Mesenteric fat pad (tissue), 1 donor: ENCODE measurements around the gene HOXB6. TPM values are rescaled to one million over a fixed set of nuclear protein-coding genes. Genes with fewer than 3 reads are reported as not detected.
A peak's percentile ranks its signal among the peaks of the same experiment; 100 is the strongest.

Experiments
- DNase-seq: peaks from one replicate; pipeline ENCODE4 v3.0.0-alpha.2; 2020; ENCODE audit warnings: low spot score
- total RNA-seq: library from RNA; stranded (reverse); fragmentation: NEBNext Ultra II Directional; extraction: Animal tissue kit (Norgen Biotek cat#: 25700); gene quantifications from one replicate; pipeline ENCODE4 v1.2.1, GENCODE V29; 2021
- donor health status: DM: yes; HTN: yes; CAD: no.

Gene HOXB6
- total RNA-seq, 1 donor from 2014 or later: 8.9 TPM

DNA sequence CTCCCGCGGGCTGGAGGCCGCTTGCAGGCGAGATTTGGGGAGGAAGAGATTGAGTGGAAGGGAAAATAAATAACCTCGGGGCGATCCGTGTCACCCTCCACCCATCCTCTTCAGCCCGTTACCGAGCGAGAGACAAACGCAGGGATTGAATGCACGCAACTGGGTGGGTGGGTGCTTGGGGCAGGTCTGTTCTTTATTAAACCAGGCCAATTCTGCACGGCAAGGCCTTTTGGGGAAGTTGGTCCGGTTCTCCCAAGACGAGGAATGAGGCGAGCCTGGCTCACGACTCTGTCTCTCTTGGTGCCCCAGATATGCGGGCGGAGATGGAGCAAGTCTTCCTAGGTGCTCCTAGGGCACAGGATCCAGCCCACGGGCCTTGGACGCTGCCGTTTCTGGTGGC, 6.4 kb upstream of the HOXB6 start:
- DNase-seq: no peak

DNA sequence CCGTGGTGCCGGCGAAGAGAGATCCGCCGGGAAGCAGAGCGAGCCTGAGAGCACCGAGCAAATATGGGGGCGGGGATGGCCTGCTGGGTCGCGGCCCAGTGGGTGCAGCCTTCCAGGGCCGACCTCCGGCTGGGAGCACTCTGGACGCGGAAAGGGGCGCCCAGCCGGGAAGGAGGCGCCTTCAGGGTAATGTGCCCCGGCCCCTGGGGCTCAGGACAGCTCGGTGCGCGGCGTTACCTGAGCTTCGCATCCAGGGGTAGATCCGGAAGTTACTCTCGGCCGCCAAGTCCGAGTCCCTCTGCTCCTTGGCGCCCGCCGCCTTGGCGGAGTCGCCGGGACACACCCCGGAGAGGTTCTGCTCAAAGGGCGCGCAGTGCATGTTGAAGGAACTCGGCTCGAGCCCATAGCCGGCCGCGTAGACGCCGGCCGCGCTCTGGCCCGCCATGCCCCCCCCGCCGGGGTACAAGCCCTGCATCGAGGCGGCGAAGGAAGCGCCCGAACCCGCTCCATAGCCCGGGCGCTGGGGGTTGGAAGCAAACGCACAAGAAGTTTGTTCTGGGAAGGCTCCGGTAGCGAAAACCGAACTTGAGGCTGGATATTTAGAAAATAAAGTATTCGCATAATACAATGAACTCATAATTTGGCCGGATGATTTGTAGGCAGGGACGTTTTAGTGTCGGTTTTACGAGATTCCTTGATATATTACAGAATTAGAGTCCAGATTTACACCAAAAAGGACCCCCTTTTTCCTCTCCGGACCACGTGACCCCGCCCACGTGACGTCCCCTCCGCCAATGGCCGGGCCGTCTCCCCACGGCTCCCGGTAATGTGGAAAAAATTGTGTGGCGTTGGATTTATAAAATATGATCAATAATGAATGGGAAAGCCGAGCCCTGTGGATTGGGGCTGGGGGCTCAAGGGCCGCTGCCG, 5.8 kb upstream of the HOXB6 start, which contains the start of gene HOXB7:
Gene HOXB7, minus strand, starts transcription at position 736 of the 930 bp plus-strand sequence. Its CDS starts 99 bp downstream, at position 637.
- no peak for DNase-seq

DNA sequence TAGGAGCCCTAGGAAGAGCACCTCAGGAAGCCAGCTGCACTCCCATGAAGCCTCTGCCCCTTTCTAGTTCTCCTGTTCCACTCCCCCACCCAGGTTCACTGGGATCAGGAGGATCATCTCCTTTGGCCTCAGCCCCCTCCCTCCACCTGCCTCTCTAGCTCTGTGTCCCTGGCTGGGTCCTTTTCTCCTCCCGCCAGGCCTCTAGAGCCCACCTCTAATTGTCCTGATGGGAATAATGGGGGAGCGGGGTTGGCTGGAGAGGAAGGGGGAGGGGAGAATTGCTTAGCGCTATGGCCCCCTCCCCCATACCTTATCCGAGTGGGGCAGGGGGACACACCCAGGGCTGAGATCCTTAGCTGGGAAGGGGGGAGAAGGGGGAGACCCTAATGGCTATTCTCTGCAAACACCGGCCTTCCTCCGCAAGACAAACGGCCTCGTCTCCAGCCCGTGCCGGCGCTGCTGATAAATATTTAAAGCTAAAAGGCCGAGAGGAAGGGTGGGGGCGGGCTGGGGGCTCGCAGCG, 5.0 kb upstream of the HOXB6 start:
- no peak for DNase-seq

DNA sequence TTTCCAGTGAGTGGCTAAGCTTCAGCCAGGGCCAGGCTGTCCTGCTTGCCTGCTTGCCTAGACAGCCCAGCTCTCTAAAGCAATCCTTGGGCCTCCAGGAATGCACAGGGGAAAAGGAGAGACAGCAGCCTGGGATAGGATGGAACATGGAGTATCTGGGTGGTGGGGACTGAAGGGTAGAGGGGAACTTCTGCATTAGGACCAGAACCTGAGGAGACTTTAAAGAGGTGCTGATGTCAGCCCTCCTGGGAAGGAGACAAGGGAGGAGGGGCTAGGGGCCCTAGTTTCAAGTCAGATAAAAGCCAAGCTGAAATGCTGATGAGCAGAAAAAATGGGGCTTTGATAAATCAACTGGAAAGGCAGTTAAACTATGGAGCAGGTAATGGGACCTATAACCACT, 4.2 kb upstream of the HOXB6 start:
- DNase-seq: no peak

DNA sequence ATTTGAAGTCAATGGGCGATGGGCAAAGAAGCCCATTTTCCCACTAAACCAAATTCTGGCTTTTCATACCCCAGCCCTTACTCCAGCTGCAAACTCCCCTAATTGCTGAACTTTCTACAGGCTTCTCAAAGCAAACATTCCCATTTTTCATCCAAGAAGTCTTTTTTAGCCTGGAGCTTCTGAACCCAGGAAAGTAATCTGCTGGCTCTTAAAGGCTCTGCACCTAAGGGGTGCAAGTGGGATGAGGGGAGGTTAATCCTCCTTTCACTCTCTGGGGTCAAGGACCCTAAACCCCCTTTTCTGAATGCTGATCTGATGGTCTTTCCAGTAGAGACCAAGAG, 3.7 kb upstream of the HOXB6 start:
- DNase-seq: no peak

DNA sequence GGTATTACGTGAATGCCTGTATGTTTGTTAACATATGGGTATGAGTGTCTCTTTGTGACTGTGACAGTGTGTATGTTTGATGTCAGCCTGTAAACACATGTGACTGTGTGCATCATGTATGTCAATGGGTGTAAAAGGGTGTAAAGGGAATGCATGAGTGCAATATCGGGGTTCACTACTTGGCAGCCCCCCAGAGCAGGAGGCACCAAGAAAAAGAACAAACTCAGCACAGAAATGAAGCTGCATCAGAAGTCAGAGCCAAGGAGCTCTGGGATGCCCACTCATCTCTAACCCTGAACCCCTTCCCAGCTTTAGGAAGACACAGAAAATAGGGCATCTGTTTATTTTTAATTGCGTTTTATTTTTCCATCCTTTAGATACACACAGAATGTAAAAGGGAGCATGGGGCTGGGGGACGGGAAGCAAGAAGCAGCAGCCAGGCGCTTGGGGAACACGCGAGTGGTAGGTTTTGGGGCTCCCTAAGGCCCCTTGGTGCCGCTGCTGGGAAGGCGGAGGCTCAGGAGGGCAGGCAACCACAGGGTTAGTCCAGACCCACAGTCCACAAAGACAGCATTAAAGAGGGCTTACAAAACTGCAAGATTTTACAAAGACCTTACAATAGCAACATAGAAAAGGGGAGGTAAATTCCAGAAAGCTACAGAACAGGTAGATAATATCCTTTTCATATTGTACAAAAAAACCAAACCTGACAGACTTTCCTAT, 2.3 kb upstream of the HOXB6 start:
- DNase-seq: no peak

DNA sequence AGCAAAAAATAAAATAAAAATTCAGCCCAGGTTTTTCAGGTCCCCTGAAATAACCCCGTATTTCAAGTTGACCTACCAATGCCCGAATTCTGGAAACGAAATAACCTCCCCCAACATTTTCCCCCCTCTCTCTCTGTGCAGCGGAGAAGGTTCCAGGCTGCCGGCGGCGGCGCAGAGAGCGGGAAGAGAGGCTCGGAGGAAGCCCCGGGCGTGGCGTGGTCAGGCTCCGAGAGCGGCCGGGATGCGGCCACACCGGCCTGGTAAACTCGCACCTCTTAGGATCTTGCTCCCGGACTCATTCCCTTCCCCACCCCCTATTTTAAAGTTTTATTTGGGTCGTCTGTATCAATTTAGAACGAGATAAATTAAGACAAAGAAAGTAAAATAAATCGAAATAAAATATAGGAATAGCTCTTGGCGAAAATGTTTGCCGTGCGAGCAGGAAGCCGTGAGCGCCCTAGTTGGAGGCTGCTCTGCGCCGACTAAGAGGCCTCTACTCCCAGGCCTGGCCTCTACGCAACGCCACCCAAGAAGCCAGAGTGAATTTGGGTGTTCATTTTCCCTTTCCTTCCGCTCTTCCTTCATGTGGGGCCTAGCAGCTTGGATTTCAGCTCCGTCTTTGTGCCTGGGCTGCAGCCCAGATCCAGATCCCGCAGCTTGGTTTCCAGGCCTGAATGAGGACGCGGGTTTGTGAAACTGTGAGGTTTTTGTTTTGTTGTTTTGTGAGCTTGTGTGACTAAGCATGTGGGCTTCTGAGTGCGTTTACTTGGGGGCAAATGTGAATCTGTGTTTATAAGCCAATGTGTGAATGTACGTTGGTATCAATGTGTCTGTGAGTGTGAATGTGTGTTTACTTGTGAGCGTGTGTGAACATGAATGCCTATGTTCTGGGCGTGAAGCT, 1.5 kb upstream of the HOXB6 start:
- no peak for DNase-seq

DNA sequence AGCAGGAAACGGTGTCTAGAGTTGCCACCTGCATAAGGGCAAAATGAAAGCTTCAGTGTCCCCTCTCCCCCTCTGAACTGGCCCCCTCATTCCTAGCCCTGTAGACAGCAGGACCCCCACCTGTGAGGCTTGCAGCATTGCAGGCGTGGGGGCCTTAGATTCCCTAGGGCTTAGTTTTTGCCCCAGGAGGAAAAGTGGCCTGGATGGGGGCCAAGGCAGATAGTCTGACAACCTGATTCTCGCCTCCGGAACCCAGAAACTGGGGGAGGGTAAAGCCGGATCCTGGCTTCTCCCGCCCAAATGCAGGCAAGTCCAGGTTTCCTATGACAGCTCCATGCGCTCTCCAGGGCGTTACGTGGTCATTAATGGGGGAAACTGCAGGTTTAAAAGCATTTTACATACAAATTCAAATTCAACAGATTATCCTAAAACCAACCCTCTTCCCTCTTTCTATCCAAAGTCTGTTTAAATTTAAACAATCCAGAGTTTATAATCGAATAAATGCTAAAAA, 678 bp upstream of the HOXB6 start:
- DNase-seq: no peak

DNA sequence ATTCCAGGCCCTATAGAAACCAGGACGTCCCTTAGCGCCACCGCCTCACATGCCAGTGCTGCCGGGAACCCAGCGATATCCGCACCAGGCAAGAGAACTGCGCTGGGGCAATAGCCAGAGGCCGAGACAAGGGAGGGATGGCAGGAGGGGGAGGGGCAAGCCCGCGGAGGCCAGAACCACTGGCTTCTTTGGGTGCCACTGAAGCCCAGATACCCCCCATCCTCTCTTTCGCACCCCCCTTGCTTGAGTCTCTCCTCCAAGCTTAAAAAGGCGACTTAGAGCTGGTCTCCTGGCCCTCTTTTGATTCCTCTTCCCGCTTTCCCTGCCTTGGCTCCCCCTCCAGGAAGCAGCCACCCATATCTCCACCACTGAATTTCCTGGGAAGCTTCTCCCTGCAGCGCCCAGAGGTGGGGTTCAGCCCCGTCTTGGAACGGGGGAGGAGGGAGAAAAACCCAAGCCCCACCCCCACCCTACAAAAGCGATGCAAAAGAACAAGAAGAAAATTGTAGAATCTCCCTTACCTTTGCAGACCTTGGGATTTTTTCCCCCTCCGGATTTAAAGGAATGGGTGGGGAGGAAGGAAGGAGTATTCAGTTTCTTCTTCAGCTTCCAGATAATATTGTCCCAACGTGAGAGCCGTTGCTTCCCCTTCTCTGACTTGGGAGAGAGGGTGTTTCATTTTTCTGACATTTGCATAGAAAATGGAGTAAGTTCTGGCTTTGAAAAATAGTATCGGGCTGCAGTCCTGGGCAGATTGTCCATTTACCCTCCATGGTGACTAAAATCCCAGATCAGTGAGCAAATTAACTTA, 622 bp downstream of the HOXB6 start:
- peak; percentile 89 for DNase-seq

DNA sequence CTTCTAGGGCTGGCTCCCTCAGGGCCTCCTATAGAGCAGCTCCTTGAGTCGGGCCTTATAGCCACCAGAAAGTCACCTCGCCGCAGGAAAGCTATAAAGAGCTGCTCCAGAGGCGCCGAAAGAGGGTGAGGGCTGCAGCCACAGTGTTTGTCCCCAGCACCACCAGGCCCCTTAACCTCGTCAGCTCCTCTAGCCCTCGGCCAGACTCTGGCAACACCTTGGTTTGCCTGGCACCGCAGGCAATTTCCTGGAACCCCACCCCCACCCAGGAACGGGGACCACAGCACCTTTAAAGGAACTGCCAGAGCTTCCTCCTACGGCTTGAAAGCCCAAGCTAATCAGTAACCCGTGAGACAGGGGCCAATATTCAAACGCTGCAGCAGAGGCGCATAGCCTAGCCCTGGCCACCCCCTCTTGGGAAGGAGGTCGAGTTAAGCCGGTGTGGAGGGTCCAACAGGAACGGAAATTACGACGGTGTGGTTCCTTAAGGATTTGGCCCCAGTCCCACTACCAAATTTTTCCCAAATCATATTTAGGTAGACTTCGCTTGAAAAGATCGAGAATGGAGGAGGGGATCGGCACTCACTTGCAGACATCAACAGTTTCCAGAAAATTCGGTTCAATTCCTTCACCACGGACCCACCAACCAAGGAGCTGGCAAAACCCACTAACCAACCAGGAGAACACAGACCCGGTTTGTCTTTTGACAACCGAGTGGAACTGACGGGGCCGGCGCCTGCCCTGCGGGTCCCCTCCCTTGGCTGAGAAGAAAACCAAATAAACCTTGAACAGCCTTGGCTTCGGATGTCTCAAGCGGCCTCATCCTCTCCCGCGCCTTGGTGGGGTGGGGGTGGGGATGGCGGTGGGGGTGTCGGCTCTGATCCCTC, 3.0 kb downstream of the HOXB6 start:
- no peak for DNase-seq

DNA sequence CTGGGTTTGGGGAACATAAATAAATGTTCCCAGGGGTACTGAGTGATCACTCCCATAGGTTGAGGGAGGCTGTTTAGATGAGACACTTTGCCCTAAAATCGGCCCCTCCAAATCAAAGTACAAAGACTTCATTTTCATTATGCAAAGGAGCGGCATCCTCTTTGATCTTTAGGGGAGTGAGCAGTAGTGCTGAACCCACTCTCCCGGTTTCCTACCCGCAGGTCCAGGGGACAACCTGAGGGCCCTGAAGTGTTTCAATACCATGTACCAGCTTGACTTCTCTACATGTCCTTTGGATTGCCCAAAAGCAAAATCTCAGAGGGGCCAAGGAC, 3.6 kb downstream of the HOXB6 start:
- no peak for DNase-seq

DNA sequence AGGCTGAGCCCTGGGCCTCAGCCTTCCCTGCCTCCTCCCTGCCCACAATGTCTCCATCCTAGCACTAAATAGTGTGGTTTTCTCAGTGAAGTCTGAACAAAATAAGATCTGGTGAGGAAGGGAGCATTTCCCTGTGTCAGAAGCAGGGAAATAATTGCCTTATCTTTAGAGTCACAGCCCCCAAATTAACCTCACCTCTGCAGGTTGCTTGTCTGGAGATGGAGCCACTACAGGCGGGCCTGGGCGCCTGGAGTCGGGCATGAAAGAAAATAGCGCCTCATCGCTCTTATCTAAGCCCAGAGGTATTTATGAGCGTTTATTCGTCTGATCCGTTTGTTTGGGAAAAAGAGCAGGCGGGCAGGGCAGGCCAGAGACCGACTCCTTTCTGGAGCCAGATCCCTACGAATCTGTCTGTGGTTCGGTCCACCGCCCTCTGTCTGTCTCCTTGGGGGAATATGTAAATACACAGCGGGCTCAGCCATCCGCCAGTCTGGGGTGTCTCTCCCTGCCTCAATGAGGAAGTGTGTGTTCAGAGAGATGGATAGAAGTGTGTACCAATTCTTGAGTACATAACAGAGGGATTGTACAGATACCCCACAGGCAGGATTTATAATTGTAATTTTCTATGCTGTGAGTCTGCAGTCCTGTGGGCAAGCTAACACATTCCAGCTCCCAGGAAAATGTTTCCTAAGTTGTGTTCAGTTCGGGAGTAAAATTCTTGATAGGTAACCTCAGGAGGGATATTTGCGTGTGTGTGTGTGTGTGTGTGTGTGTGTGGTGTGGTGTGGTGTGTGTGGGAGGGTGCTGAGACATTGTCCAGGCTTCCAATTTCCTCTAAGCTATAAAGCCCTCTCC, 4.3 kb downstream of the HOXB6 start:
- no peak for DNase-seq

DNA sequence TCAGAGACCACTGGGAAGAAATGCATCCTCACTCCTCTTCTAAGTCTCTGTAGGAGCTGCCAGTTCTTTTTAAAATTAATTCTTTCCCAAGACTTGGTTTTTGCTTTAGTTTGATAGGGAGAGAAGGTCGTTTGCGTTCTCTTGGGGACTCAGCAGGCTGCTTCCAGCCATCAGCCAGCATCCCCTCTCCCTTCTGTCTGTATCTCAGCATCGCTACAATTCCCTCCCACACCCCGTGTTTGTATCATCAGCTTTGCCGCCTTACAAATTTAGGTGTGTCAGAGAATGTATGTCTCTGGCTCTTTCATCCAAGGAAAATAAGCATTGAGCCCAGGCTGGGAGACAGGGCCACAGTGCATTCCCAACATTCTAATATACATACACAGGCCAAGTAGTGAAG, 5.4 kb downstream of the HOXB6 start:
- no peak for DNase-seq

DNA sequence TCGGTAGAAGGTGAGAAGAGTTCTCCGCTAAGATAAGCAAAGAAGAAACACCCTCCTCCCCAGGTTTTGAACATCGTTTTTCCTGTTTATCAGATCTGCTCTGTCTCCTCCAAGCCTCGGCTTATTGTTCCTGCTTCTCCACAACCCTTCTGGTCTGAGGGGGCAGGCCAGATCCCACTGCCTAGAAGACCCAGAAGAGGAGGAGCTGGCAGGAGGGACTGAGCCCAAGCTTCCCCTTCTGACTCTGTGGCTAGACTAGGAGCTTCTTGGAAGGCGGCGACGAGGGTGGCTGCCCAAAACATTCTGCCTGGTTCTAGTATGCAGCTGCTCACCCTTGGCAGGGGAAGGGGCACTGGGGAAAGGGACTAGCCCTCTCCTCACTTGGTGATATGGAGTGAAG, 6.0 kb downstream of the HOXB6 start:
- no peak for DNase-seq

DNA sequence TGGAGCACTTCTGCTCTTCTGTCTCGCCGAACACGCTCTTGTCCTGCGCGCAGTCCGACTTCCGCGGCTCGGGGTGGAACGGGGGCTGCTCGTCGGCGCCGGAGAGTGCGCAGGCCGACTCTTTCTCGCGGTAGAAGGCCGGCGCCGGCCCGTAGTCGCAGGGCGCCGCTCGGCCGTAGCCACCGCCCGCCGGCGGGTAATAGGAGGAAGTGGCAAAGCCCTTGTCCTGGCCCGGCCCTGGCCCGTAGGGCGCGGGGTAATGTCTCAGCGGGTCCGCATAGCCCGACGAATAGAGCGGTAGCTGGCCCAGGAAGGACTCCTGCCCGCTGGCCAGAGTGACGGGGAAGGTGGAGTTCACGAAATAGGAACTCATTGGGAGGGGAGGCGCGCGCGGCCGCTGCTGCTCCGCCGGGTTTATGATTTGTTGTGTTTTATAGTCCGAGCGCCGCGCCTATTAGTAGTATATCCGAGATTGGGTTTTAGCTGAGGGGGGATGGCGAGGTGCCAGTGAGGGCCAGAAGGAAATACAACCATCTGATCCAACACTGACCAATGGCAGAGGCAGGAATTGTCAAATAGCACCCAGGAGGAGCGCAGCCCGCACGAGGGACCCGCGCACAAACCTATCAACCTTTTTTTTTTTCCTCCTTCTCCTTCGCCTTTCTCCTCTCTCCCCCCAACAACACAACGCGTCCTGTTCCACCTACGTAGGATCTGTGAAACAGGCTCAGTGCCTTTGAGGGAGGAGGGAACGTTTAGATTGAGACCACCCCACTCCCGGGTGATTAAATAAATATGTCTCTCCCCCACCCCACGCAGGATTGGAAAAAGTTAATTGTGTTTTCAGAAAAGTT, 6.8 kb downstream of the HOXB6 start:
- peak; percentile 90 for DNase-seq

DNA sequence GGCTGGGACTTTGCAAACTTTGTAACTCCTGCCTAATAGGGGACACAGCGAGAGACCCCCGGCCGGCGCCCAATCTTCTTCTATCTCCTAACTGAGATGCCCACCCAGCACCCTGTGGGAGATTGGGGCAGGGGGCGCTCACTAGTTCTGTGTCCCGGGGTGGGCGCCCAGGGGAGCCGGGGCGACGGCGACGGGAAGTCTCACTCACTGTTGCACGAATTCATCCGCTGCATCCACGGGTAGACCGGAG, 7.3 kb downstream of the HOXB6 start:
- DNase-seq: no peak

DNA sequence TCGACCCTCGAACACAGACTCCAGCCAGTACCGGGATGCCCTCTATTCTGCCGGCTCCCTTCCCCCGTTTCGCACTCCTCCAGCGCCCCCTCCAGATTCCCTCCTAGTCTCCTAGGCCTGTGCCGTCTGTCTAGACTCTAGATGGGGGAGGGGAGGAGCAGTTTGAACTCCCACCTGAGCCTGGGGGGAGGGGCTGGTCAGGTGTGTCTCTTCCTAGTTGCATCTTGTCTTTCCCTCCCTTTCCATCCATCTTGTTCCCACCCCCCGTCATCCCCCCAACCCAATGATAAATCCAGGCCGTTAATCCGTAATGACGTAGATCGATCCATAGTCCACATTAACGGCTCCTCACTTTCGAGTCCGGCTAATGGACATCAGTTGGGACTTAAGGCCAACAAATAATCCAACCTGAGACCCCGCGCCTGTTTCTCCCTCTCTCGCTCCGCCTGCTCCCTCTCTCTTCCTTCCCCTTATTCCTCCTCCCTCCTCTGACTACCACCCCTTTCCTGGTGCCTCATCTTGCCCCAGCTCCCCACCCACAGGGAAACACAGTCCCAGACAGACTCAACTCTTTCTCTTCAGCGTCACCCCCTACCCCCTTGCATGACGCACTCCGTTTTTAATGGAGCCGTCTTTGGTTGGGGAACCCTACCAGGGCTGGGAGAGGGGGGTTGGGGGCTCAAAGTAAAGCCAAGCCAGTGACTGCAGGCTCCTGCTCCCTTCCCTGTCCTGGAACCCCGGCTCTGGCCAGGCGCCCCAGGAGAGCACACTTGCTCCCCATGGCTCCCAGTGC, 7.9 kb downstream of the HOXB6 start:
- DNase-seq: no peak
